T-helper 2 cell (primary cell): ENCODE measurements around the gene PPIF.
"Not testable (repeated sequence)": the region's sequence is repeated elsewhere in the genome, so short reads cannot be mapped to it uniquely, and the experiment has no call there.

Source experiments
- DNase-seq, 5 experiments: peaks; one replicate each; pipeline versions ENCODE4 v3.0.0 to v3.0.0-alpha.2; 2012 to 2022

Gene PPIF

GRCh38 chr10:79331709-79332108 lies 15.6 kb upstream of the PPIF start:
- DNase-seq = peak in 4 of 5 experiments; percentile 38 to 88 (median 70)

- not testable (repeated sequence) for DNase-seq
Observed at GRCh38 chr10:79332610-79333315, 14.5 kb upstream of the PPIF start.

- no peak for DNase-seq
Observed at GRCh38 chr10:79333513-79333912, 13.8 kb upstream of the PPIF start.

- DNase-seq = no peak
Observed at GRCh38 chr10:79334573-79334972, 12.7 kb upstream of the PPIF start.

- no peak for DNase-seq
Observed at GRCh38 chr10:79335094-79335469, 12.2 kb upstream of the PPIF start.

GRCh38 chr10:79335470-79336235 lies 11.6 kb upstream of the PPIF start:
- no peak for DNase-seq

GRCh38 chr10:79336276-79336675 lies 11.0 kb upstream of the PPIF start:
- DNase-seq = no peak

GRCh38 chr10:79336739-79337138 lies 10.5 kb upstream of the PPIF start:
- no peak for DNase-seq

- not testable (repeated sequence) for DNase-seq
Observed at GRCh38 chr10:79337783-79338469, 9.3 kb upstream of the PPIF start.

- DNase-seq = no peak
Observed at GRCh38 chr10:79339266-79339665, 8.0 kb upstream of the PPIF start.

- no peak for DNase-seq
Observed at GRCh38 chr10:79340646-79341244, 6.5 kb upstream of the PPIF start.

GRCh38 chr10:79342295-79342761 lies 4.9 kb upstream of the PPIF start:
- no peak for DNase-seq

- no peak for DNase-seq
Observed at GRCh38 chr10:79342811-79343561, 4.3 kb upstream of the PPIF start.

GRCh38 chr10:79344502-79345195 lies 2.6 kb upstream of the PPIF start:
- no peak for DNase-seq

GRCh38 chr10:79345241-79346011 lies 1.8 kb upstream of the PPIF start:
- DNase-seq = no peak

GRCh38 chr10:79346012-79346340 lies 1.3 kb upstream of the PPIF start:
- no peak for DNase-seq

- peak in 1 of 5 experiments; percentile 45 for DNase-seq
Observed at GRCh38 chr10:79346388-79347225, 662 bp upstream of the PPIF start.

GRCh38 chr10:79347894-79348639 lies 798 bp downstream of the PPIF start:
- peak; percentile 44 to 88 (median 62) for DNase-seq

- DNase-seq = no peak
Observed at GRCh38 chr10:79348640-79348988, 1.3 kb downstream of the PPIF start.
